ELF-1 (cell line): ENCODE measurements around the gene KYNU.
"Not testable (repeated sequence)": the region's sequence is repeated elsewhere in the genome, so short reads cannot be mapped to it uniquely, and the experiment has no call there.

Source experiments
- DNase-seq: peaks from one replicate; pipeline ENCODE4 v3.0.0-alpha.2; 2016; ENCODE audit warnings: low read depth, low spot score

KYNU gene

DNA sequence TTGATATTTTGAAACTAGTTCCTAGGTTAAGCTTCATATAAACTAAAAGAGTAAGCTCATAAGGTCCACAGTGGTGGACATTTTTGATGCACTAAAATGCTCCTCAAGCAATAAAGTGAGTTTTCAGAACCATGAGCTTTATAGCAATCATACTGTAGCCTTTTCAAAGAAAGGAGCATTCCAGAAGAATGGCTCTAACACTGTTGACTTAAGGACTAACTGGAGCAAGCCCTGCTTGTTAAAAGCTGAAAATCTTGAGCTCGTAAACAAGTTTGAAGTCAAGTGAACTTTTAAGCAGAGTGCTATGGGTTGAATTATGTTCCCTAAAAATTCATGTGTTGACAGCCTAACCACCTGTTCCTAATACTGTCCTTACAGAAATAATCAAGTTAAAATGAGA, 38.0 kb downstream of the KYNU start:
- no peak for DNase-seq

DNA sequence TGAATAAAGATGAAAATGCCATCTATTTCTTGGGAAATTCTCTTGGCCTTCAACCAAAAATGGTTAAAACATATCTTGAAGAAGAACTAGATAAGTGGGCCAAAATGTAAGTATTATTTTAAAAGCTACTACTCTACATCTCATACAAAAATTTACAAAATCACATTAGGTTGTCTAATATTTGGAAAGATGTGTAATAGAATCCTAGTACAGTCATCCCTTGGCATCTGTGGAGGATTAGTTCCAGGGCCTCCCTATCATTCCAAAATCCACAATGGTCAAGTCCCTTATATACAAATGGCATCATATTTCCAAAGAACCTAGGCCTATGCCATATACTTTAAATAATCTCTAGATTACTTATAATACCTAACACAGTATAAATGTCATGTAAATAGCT, 41.2 kb downstream of the KYNU start:
- DNase-seq: no peak

DNA sequence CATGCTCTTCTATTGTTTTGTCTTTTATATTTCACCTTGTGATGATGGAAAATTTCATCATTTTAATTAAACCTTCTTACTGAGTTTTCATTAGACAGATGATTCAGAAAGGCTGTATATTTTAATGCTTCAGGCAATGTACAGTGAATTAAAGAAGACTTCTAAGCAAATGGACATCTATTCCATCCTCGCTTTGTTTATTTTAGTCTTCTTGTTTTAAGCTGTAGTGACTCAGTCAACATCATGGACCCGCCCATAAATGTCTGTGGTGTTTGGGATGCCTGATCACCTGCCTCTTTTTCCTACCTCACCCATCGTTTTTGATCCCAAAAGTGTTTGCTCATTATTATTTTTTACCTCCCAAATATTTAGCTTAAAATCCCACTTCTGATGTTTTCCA, 43.1 kb downstream of the KYNU start:
- no peak for DNase-seq

DNA sequence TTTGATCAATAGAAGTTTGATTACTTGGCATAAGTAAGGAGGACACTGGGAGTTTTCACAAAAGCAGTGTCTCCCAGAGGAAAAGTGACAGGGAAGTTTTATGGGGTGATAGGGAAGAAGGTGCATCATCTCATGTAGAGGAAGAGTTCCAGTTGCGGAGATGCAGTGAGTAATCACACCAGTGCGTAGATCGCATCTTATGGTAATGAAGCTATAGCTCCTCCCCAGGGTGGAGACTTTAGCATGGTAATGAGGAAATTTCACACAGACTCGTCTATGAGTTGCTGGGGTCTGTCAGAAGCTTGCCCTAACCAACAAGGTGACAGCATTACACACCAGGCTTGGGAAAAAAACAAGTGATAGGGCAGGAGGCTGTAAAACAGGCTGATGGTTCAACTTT, 49.0 kb downstream of the KYNU start:
- DNase-seq: no peak

DNA sequence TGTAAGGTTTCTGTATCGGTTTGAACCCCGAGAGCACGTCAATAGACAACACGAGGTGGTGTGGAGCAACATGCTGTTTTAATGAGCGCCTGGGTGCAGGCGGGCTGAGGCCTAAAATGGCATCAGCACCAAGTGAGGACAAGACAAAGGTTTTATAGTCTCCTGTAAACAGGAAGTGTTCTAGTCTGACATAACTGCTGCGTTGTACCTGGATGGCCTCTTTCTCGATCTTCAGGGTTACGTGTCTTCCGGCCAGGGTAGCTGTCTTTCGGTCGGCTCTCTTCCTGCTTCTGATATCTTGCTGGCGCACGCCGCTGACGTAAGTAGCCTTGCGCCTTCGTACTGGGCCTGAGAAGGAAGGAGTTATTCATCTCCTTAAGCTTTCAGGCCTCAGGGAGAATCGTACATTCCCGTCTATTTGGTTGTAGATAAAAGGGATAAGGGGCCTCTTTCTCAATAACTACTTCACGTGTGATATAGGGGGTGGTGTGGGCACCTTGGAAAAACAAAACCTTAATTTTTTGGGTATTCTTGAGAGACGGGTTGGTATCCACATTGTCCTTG, 53.5 kb downstream of the KYNU start:
- DNase-seq: no peak

DNA sequence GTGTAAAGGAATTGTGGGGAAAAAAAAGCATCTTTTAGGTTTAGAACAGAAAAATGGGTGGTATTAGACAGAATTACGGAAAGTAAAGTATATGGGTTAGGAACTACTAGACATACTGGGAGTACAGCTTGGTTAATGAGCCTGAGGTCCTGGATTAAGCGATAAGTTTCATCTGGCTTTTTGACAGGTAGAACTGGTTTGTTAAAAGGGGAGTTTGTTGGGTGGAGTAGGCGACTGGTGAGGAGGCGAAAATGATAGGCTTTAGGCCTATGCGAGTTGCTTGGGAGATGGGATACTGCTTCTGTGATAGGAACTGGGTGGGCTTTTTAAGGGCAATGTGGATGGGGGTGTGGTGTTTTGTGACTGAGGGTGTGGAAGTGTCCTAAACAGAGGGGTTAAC, 56.5 kb downstream of the KYNU start:
- no peak for DNase-seq

DNA sequence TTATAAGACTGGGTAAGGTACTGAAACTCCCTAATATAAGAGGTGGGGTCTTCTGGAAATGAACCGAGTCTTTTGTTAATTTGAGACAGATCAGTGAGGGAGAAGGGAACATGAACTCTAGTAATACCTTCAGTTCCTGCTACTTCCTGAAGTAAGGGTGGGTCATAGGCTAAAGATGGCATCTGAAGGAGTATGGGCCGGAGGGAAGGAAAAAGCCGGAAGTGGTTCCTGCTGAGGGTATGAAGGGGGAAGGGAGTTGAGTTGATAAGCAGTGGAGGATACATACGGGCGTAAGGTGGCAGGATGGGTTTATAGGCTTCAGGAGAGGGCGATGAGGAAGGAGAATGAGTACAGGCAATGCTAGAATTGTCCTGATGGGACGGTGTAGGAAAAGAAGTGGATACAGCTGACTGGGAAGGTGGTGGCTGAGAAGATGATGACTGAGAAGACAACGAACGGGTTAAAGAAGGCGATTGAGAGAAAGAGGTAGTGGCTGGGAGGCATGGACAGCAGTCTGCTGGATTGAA, 58.2 kb downstream of the KYNU start:
- no peak for DNase-seq

DNA sequence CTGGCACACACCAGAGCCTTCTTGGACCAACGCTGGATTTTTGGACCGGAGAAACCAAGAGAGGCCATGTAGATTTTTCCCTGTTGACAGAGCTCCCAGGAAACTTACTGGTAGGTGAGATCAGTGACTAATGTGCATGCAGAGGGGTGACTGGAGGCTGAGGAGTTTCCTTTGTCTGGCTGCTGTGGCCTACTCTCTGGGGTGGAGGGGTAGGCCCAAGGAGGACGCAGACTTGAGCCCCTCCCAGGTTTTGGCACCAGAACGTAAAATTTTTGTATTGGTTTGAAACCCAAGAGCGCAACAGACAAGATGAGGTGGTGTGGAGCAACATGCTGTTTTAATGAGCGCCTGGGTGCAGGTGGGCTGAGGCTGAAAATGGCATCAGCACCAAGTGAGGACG, 59.2 kb downstream of the KYNU start:
- DNase-seq: no peak

DNA sequence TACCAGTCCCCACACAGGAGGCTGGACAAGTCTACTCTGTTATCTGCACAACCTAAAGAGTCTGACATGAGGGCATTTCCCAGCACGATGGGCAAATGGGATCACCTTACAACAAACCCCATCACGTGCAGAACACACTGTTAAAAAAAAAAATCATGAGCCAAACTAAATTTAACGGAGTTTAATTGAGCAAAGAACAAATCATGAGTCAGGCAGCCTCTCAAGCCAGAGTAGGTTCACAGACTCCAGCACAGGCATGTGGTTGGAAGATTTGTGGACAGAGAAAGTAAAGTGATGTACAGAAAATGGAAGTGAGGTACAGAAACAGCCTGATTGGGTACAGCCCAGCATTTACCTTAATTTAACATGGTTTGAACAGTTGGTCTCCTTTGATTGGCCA, 59.9 kb downstream of the KYNU start:
- no peak for DNase-seq

DNA sequence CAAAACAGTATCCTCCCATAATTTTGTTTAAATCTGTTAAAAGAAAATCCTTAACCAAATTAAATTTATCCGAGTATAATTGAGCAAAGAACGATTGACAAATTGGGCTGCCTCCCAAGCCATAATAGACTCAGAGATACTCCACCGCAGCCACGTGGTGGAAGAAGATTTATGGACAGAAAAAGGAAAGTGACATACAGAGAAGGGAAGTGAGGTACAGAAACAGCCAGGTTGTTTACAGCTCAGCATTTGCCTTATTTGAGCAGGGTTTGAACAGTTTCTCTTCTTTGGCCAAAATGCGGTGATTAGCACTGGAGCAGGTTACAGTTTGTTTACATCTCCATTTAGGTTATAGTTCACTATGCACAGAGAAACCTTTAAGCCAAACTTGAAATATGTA, 60.8 kb downstream of the KYNU start:
- no peak for DNase-seq

DNA sequence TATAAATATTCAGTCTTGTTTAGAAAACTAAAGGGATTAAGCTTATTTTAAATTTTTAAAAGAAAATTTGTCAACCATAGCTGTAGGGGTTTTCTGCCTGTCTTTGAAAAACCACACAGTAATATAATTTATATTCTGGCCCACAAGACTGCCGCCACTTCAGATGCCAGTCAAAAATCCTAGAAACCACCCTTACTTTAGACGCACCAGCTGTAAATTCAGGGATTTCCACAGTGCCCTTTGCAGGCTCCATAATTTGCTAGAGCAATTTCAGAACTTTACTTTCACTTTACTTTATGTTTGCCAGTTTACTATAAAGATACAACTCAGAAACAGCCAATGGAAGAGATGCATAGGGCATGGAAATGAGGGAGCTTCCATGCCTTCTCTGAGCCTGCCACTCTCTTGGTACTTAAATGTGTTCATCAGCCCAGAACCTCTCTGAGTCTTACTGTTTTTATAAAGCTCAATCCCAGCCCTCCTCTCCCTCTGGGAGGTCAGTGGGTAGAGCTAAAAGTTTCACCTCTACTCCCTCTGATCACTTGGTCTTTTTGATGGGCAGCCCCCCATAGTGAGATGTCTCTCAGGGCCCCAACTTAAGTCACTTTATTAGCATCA, 63.3 kb downstream of the KYNU start:
- DNase-seq: no peak

DNA sequence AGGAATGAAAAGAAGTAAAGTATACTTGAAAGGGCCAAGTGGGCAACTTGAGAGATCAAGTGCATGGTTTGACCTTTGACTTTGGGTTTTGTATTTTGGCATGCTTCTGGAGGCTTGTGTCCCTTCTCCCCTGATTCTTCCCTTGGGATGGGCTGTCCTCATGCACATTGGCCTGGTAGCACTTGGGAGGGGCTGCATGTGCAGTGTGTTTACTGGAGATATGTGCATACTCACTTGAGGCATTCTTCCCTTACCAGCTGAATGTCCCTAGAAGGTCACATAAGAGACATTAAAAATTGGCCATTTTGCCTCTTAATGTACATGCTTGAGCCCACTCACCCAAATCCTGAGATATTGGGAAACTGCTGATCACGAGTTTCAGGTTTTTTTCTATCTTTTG, 65.2 kb downstream of the KYNU start:
- DNase-seq: no peak

DNA sequence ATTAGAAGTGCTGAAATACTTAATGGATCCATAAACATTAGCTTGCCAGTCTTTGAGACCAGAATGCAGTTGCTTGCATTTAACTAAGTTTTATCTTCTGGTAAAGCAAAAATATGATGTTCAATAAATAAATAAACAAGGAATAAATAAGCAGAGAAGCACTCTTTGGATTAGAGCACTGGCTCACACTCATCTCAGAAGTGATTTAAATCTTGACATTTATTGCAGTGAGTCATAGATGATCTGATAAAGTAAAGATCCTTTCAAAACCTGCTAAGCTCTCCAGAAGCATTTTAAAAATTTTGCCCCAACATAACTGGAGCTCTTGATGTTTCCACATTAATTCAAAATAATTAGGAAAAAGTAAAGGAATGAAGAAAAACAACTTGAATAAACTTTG, 66.8 kb downstream of the KYNU start:
- no peak for DNase-seq

DNA sequence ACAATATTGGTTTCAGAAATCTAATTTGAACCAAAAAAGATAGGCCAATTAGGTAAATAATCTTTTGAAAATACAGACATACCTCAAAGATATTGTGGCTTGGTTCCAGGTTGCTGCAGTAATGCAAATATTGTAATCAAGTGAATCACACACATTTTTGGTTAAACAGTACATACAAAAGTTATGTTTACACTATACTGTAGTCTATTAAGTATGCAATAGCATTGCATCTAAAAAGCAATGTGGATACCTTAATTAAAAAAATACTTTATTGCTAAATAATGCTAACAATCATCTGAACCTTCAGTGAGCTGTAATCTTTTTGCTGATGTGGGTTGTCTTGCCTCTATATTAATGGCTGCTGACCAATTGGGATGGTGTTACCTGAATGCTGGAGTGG, 67.3 kb downstream of the KYNU start:
- no peak for DNase-seq

DNA sequence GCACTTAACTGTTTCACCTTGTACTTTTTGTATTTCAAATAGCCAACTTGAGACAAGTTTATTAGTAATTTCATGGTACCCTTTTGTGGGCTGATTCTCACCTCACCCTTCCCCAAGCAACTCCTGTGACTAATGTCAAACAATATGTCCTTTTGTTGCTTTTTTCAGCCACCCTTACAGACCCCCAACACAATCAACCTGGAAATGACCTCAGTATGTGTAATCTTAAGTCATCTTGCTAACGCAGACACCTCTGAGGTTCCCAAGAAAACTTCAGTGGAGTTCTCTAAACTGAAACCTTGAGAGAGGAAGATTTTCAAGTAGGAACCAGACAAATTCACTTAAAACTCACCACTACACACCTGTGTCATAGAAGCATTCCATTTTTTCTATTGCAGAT, 69.5 kb downstream of the KYNU start:
- DNase-seq: no peak

DNA sequence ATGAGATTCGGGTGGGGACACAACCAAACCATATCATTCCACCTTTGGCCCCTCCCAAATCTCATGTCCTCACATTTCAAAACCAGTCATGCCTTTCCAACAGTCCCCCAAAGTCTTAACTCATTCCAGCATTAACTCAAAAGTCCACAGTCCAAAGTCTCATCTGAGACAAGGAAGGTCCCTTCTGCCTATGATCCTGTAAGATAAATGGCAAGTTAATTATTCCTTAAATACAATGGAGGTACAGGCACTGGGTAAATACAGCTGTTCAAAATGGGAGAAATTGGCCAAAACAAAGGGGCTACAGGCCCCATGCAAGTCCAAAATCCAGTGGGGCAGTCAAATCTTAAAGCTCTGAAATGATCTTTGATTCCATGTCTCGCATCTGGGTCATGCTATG, 71.3 kb downstream of the KYNU start:
- DNase-seq: not testable (repeated sequence)

DNA sequence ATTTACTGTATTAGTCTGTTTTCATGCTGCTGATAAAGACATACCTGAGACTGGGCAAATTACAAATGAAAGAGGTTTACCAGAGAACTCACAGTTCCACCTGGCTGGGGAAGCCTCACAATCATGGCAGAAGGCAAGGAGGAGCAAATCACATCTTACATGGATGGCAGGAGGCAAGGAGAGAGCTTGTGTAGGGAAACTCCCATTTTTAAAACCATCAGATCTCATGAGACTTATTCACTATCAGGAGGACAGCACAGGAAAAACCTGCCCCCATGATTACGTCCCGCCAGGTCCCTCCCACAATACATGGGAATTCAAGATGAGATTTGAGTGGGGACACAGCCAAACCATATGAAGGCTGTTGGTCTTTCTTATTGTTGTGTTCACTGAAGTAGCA, 72.9 kb downstream of the KYNU start:
- not testable (repeated sequence) for DNase-seq

DNA sequence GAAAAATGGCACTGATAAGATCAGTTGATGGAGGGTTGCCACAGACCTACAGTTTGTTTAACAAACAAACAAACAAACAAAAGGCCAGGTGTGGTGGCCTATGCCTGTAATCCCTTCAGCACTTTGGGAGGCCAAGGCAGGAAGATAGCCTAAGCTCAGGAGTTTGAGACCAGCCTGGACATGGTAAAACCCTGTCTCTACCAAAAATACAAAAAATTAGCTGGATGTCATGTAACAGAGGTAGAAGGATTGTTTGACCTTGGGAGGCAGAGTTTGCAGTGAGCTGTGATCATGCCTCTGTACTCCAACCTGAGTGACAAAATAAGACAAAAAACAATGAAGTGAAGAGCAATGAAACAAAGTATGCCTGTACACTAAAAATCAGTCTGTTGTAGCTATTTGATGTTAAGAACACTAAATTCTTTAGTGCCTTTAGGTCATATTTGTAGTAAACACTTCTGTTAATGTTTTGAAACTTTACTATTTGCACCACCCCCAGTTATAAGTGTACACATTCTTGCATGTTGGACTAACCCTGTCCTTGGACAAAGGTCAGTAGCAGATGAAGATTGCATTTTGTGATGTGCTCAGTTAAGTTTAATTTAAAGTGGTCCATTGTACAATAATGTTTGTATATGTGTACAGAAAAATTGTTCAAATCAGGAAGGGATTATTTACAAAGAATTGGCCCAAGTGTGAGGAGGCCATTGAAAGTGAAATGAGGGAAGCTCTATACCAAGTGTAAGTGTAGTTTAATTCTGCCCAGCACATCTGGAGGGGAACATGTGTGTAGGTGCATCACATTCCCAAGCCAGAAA, 73.9 kb downstream of the KYNU start:
- no peak for DNase-seq

DNA sequence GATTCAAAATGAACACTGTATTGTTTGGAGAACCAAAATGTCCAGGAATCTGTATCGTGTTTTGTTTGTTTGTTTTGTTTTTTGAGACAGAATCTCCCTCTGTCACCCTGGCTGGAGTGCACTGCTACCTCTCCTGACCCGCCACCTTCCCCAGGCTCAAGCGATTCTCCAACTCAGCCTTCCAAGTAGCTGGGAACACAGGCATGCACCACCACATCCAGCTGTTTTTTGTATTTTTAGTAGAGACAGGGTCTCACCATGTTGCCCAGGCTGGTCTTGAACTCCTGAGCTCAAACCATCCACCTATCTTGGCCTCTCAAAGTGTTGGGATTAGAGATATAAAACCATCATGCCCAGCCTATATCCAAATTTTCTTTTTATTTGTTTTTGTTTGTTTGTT, 74.6 kb downstream of the KYNU start:
- no peak for DNase-seq

DNA sequence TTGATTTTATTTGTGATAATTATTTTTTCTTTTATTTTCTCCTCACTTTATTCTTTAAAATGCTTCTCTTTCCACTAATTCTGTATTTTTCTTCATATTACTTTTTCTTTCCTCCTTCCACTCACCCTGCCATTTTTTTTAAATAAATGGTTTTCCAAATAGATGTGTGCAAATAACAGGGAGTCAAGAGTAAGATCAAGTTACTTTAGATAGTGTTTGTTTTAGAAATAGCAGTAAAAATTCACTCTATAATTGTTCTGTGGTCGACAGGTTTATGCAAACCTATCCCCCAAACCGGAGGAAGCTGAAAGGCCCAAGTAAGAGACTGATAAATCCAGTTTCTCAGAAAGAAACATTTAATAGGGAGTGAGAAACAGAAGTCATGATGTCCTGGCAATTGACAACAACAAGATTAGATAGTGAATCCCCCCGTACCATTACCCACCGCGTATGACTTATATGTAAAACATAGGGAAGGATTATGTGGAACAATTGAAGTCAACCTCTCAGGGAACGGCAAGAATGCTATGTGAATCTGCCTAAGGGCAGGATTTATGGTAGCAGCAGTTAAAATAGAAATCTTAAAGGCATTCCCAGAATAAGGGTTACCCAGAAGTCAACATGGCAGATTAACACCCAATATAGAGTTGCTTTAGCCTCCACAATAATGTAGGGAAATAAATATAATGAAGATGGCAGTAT, 75.5 kb downstream of the KYNU start:
- no peak for DNase-seq

DNA sequence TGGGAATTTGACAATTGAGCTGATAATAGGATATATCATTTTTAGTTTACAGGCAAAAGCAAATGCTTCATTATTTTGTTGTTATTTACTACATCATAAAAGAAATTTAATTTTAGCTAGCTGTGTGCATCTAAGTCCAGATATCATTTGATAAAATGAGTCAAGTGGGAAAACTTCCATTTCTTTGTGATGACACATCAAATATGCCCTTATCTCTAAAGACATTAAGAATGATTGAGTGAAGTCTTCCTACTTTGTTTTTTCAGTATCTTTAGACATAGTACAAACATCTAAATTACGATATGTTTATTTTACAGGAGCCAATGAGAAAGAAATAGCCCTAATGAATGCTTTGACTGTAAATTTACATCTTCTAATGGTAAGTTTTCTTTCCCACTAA, 77.0 kb downstream of the KYNU start:
- no peak for DNase-seq

DNA sequence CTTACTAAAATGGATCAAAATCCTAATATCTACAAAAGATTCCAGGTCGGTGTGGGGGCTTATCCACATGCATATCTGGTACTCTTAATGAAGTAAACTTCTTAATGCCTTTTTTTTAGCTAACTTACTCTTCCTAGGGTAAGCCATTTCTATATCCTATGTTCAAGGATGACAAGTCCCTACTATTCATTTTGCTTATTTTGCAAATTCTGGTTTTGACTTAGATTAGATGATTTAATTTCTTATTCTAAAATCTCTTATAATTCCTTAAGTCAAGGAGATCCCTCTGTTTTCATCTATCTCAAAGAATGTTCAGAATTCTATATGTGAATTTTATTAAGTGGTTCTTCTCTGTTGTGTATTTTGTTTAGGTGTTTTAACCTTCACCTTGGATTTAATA, 79.7 kb downstream of the KYNU start:
- DNase-seq: no peak
